Left kidney (tissue), 2 donors: ENCODE measurements around the gene CDK19. TPM values are rescaled to one million over a fixed set of nuclear protein-coding genes. Genes with fewer than 3 reads are reported as not detected.
"Not testable (repeated sequence)": the region's sequence is repeated elsewhere in the genome, so short reads cannot be mapped to it uniquely, and the experiment has no call there.

Source experiments
- DNase-seq: peaks from one replicate; pipeline ENCODE4 v3.0.0-alpha.2; 2013
- polyA plus RNA-seq: library from polyadenylated mRNA; unstranded; fragments of 120-200 nt; gene quantifications from one replicate; pipeline ENCODE4 v1.2.1, GENCODE V29; 2013; ENCODE audit not compliant: insufficient read length

CDK19 gene
- polyA plus RNA-seq, 1 donor, result 43.8 TPM

GRCh38 chr6:110814102-110815014 lies 911 bp downstream of the CDK19 start:
- peak; percentile 54 for DNase-seq

GRCh38 chr6:110813338-110814101 lies 1.7 kb downstream of the CDK19 start:
- no peak for DNase-seq

- no peak for DNase-seq
Measured at GRCh38 chr6:110812719-110813118, 2.5 kb downstream of the CDK19 start.

- DNase-seq, result no peak
Measured at GRCh38 chr6:110810896-110811586, 4.2 kb downstream of the CDK19 start.

GRCh38 chr6:110809792-110810191 lies 5.5 kb downstream of the CDK19 start:
- no peak for DNase-seq

GRCh38 chr6:110802175-110802574 lies 13.1 kb downstream of the CDK19 start:
- DNase-seq, result not testable (repeated sequence)

GRCh38 chr6:110800839-110801196 lies 14.5 kb downstream of the CDK19 start:
- no peak for DNase-seq

- DNase-seq, result no peak
Measured at GRCh38 chr6:110800196-110800838, 15.0 kb downstream of the CDK19 start.

GRCh38 chr6:110799655-110800054 lies 15.6 kb downstream of the CDK19 start:
- no peak for DNase-seq

GRCh38 chr6:110799189-110799588 lies 16.1 kb downstream of the CDK19 start:
- no peak for DNase-seq

- no peak for DNase-seq
Measured at GRCh38 chr6:110795271-110795670, 20.0 kb downstream of the CDK19 start.

GRCh38 chr6:110786696-110787095 lies 28.6 kb downstream of the CDK19 start:
- no peak for DNase-seq

GRCh38 chr6:110786271-110786670 lies 29.0 kb downstream of the CDK19 start:
- DNase-seq, result no peak

- DNase-seq, result no peak
Measured at GRCh38 chr6:110784610-110784979, 30.7 kb downstream of the CDK19 start.

GRCh38 chr6:110781522-110782214 lies 33.6 kb downstream of the CDK19 start:
- no peak for DNase-seq

GRCh38 chr6:110778333-110778732 lies 36.9 kb downstream of the CDK19 start:
- no peak for DNase-seq

GRCh38 chr6:110777636-110778035 lies 37.6 kb downstream of the CDK19 start:
- DNase-seq, result no peak

GRCh38 chr6:110776413-110776812 lies 38.9 kb downstream of the CDK19 start:
- no peak for DNase-seq

GRCh38 chr6:110769923-110770322 lies 45.3 kb downstream of the CDK19 start:
- DNase-seq, result no peak

GRCh38 chr6:110768057-110768456 lies 47.2 kb downstream of the CDK19 start:
- DNase-seq, result no peak

- no peak for DNase-seq
Measured at GRCh38 chr6:110761371-110761770, 53.9 kb downstream of the CDK19 start.

- DNase-seq, result no peak
Measured at GRCh38 chr6:110760589-110760988, 54.7 kb downstream of the CDK19 start.
